Right renal cortex interstitium (tissue), 3 donors: ENCODE results near the gene MAP3K20. TPM values are rescaled to one million over a fixed set of nuclear protein-coding genes. Genes with fewer than 3 reads are reported as not detected.
"Not testable (repeated sequence)": the region's sequence is repeated elsewhere in the genome, so short reads cannot be mapped to it uniquely, and the experiment has no call there.

Experiments
- DNase-seq, 3 donors: peaks; one replicate each; pipeline ENCODE4 v3.0.0-alpha.2; 2013; ENCODE audit warnings: low read depth in 3 of 3, low spot score in 2 of 3
- polyA plus RNA-seq, 3 donors: library from polyadenylated mRNA; unstranded; fragments of 120-200 nt; gene quantifications; one replicate each; pipeline ENCODE4 v1.2.1, GENCODE V29; 2013; ENCODE audit not compliant: insufficient read length in 3 of 3

The MAP3K20 gene
- polyA plus RNA-seq, 3 donors: 28.1 to 30.0 (median 28.3) TPM

DNA sequence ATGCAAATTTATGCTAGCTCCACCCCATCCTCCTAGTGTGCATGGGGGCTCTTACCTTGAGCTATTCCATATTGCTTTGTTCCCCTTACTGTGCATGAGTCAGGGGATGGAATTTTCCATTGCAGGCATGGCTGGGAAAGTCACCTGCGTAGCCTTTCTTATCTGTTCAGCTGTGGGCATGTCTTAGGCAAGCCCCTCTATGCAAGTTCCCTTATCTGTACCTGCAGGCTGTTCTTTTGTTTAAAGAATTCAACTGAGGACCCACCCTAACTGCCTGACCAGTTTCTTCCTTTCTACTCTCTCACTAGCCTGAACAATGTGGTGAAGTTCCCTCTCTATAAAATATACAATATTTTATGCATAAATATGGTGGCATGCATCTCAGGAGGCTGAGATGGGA lies 224.8 kb downstream of the MAP3K20 start:
- no peak for DNase-seq

DNA sequence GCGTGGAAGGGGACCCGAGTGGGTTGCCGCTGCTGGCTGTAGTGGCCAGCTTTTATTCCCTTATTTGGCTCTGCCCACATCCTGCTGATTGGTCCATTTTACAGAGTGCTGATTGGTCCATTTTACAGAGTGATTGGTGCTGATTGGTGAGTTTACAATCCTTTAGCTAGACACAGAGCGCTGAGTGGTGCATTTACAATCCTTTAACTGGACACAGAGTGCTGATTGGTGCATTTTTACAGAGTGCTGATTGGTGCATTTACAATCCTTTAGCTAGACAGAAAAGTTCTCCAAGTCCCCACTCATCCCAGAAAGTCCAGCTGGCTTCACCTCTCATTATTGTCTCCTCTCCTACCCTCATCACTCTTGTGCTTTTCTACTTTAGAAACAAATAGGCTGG lies 225.9 kb downstream of the MAP3K20 start:
- not testable (repeated sequence) for DNase-seq

- DNase-seq: no peak
Measured at GRCh38 chr2:173305303-173305702, 229.7 kb downstream of the MAP3K20 start.

- DNase-seq: no peak
Measured at GRCh38 chr2:173307293-173307692, 231.6 kb downstream of the MAP3K20 start.

DNA sequence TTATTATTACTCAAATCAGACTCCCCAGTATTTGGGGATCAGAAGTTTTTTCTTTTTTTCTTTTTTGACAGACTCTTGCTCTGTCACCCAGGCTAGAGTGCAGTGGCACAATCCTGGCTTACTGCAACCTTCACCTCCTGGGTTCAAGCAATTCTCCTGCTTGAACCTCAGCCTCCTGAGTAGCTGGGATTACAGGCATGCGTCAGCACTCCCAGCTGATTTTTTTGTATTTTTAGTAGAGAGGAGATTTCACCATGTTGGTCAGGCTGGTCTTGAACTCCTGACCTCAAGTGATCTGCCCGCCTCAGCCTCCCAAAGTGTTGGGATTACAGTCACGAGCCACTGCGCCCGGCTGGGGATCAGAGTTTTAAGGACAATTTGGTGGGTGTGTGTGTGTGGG lies 233.7 kb downstream of the MAP3K20 start:
- DNase-seq: not testable (repeated sequence)

DNA sequence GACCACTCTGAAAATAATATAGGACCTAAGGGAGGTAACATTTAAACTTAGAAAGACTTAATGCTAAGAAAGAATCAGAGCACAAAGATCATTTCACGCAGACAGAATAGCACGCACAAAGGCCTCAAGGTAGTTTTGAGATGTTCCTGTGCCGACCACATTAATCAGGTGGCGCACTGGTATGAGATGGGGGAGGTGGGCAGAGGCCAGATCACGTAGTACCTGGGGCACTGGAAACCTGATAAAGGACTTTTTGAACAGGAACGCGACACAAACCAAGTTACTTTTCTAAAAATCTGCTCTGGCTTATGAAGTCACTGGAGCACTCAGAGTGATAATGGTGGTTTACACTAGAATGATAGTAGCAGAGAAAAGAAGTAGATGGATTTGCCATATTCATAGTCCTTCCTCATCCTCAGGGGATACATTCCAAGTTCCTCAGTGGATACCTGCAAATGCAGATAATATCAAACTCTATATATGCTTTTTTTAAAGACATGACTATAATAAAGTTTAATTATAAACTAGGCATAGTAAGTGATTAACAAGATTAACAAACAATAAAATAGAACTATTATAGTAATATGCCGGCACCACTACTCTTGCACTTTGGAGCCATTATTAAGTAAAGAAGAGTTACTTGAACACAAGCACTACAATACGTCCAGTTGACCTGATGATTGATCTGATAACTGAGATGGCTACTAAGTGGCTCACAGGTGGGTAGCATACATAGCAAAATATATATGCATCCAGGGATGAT lies 236.4 kb downstream of the MAP3K20 start:
- DNase-seq: no peak
